SH-SY5Y (cell line): ENCODE results near the gene TSSC4.

Source experiments
- GATA2 ChIP-seq: IDR thresholded peaks from 2 replicates; pipeline ENCODE4 v1.6.1; 2011; ENCODE audit warnings: mild to moderate bottlenecking, low read depth, low read length
- GATA3 ChIP-seq: IDR thresholded peaks from 2 replicates; pipeline ENCODE4 v1.6.1; 2011; ENCODE audit warnings: low read depth, mild to moderate bottlenecking, low read length, moderate library complexity

DNA sequence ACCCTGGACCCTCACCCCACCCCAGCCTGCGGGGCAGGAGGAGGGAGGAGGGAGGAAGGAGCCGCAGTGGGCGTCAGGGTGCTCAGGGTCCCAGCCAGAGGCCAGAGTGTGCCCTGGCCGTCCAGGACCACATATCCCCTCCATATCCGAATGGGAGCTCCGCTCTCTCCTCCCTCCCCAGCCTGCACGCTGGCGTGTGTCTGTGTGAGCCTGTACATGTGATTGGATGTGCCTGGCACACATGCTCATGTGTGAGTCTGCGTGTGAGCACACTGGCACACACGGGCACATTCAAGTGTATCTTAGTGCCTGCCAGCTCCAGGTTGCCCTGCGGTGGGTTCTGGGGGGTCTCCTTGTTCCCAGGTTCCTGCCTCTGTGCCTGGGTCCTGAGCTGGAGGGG is 8.1 kb downstream of the TSSC4 start:
- no peak for TF ChIP-seq GATA2
- no peak for TF ChIP-seq GATA3
